22Rv1 (cell line): ENCODE results near the gene NCAM2.

Experiments used
- CTCF ChIP-seq: fragments of 450-650 bp; IDR thresholded peaks from 2 replicates; pipeline ENCODE4 v1.5.1; 2017; ENCODE audit warnings: mild to moderate bottlenecking
- ZFX ChIP-seq: fragments of 450-650 bp; IDR thresholded peaks from 2 replicates; pipeline ENCODE4 v1.6.1; 2017; ENCODE audit warnings: antibody characterized with exemption, borderline replicate concordance

- no peak for TF ChIP-seq CTCF
- TF ChIP-seq ZFX: no peak
Observed at GRCh38 chr21:21051109-21052055, 53.2 kb downstream of the NCAM2 start.
